ENCODE results near the gene TTLL11. TPM values are rescaled to one million over a fixed set of nuclear protein-coding genes. Genes with fewer than 3 reads are reported as not detected.

TTLL11 gene
- total and polyA plus RNA-seq, 2 experiments from 2014 or later, result 0.57 to 1.4 TPM

GRCh38 chr9:121895818-121896544, 197.1 kb downstream of the TTLL11 start:
- DNase-seq (ENCODE audit: low spot score), result peak; percentile 32
- Histone ChIP-seq H3K36me3 (ENCODE audit: insufficient read depth) (no peaks in the 10 kb centered on the region), H3K9me2 (ENCODE audit: insufficient read depth) (no peaks in the 10 kb centered on the region), H2AFZ (peak overlapping the region; percentile 38; the same call in 1 of the 2 replicates), H3K4me3 (no peak overlapping the region), H3F3A (replicated peaks; ENCODE audit: low read depth) (peaks cover 5% of the 10 kb centered on the region; the same call in 1 of the 2 replicates), H3K4me1 (ENCODE audit: insufficient read depth) (no peaks in the 10 kb centered on the region), H3K27ac (ENCODE audit: low read depth) (no peak overlapping the region), H3K27me3 (ENCODE audit: insufficient read depth) (no peaks in the 10 kb centered on the region), H3K4me2 (no peak overlapping the region), H4K20me1 (replicated peaks; ENCODE audit: insufficient read depth) (no peaks in the 10 kb centered on the region), H3K79me2 (replicated peaks; ENCODE audit: insufficient read depth) (no peaks in the 10 kb centered on the region)
- Mint-ChIP-seq H3K27ac (no peak overlapping the region), H3K4me3 (no peak overlapping the region), H3K36me3 (ENCODE audit: low read depth) (no peaks in the 10 kb centered on the region), H3K9me3 (peaks cover 7% of the 10 kb centered on the region), H3K4me1 (peaks cover 5% of the 10 kb centered on the region), H3K27me3 (ENCODE audit: insufficient read depth, low read depth, poor library complexity) (peaks cover 7% of the 10 kb centered on the region)
- peak; percentile 57 for ATAC-seq
- TF ChIP-seq, protein P1, sequence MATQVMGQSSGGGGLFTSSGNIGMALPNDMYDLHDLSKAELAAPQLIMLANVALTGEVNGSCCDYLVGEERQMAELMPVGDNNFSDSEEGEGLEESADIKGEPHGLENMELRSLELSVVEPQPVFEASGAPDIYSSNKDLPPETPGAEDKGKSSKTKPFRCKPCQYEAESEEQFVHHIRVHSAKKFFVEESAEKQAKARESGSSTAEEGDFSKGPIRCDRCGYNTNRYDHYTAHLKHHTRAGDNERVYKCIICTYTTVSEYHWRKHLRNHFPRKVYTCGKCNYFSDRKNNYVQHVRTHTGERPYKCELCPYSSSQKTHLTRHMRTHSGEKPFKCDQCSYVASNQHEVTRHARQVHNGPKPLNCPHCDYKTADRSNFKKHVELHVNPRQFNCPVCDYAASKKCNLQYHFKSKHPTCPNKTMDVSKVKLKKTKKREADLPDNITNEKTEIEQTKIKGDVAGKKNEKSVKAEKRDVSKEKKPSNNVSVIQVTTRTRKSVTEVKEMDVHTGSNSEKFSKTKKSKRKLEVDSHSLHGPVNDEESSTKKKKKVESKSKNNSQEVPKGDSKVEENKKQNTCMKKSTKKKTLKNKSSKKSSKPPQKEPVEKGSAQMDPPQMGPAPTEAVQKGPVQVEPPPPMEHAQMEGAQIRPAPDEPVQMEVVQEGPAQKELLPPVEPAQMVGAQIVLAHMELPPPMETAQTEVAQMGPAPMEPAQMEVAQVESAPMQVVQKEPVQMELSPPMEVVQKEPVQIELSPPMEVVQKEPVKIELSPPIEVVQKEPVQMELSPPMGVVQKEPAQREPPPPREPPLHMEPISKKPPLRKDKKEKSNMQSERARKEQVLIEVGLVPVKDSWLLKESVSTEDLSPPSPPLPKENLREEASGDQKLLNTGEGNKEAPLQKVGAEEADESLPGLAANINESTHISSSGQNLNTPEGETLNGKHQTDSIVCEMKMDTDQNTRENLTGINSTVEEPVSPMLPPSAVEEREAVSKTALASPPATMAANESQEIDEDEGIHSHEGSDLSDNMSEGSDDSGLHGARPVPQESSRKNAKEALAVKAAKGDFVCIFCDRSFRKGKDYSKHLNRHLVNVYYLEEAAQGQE (IDR thresholded peaks at IDR 0.05; ENCODE audit: unreplicated experiment), result no peak
- TF ChIP-seq STAT1 (IDR thresholded peaks at IDR 0.05; ENCODE audit: unreplicated experiment) (no peak), POLR2AphosphoS5 (IDR thresholded peaks at IDR 0.05; ENCODE audit: low read depth) (no peak), CREB1 (CRISPR knock-in tag; IDR thresholded peaks at IDR 0.05; ENCODE audit: low read depth) (no peak), ZNF331 (CRISPR knock-in tag; IDR thresholded peaks at IDR 0.05; ENCODE audit: low read depth) (no peak), ZNF114 (CRISPR knock-in tag; IDR thresholded peaks at IDR 0.05) (no peak), JUNB (IDR thresholded peaks at IDR 0.05; ENCODE audit: unreplicated experiment) (no peak), EZH2 (IDR thresholded peaks at IDR 0.05; ENCODE audit: low read depth, unreplicated experiment) (no peak), NANOG (IDR thresholded peaks at IDR 0.05; ENCODE audit: borderline replicate concordance) (no peak), EZH2phosphoT487 (IDR thresholded peaks at IDR 0.05; ENCODE audit: unreplicated experiment) (no peak), ETS1 (IDR thresholded peaks at IDR 0.05) (no peak)
- TF ChIP-seq, protein P2, sequence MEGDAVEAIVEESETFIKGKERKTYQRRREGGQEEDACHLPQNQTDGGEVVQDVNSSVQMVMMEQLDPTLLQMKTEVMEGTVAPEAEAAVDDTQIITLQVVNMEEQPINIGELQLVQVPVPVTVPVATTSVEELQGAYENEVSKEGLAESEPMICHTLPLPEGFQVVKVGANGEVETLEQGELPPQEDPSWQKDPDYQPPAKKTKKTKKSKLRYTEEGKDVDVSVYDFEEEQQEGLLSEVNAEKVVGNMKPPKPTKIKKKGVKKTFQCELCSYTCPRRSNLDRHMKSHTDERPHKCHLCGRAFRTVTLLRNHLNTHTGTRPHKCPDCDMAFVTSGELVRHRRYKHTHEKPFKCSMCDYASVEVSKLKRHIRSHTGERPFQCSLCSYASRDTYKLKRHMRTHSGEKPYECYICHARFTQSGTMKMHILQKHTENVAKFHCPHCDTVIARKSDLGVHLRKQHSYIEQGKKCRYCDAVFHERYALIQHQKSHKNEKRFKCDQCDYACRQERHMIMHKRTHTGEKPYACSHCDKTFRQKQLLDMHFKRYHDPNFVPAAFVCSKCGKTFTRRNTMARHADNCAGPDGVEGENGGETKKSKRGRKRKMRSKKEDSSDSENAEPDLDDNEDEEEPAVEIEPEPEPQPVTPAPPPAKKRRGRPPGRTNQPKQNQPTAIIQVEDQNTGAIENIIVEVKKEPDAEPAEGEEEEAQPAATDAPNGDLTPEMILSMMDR (conservative IDR thresholded peaks at IDR 0.05; ENCODE audit: low read depth in 2 of 2), result no peak
- TF ChIP-seq, protein P3, sequence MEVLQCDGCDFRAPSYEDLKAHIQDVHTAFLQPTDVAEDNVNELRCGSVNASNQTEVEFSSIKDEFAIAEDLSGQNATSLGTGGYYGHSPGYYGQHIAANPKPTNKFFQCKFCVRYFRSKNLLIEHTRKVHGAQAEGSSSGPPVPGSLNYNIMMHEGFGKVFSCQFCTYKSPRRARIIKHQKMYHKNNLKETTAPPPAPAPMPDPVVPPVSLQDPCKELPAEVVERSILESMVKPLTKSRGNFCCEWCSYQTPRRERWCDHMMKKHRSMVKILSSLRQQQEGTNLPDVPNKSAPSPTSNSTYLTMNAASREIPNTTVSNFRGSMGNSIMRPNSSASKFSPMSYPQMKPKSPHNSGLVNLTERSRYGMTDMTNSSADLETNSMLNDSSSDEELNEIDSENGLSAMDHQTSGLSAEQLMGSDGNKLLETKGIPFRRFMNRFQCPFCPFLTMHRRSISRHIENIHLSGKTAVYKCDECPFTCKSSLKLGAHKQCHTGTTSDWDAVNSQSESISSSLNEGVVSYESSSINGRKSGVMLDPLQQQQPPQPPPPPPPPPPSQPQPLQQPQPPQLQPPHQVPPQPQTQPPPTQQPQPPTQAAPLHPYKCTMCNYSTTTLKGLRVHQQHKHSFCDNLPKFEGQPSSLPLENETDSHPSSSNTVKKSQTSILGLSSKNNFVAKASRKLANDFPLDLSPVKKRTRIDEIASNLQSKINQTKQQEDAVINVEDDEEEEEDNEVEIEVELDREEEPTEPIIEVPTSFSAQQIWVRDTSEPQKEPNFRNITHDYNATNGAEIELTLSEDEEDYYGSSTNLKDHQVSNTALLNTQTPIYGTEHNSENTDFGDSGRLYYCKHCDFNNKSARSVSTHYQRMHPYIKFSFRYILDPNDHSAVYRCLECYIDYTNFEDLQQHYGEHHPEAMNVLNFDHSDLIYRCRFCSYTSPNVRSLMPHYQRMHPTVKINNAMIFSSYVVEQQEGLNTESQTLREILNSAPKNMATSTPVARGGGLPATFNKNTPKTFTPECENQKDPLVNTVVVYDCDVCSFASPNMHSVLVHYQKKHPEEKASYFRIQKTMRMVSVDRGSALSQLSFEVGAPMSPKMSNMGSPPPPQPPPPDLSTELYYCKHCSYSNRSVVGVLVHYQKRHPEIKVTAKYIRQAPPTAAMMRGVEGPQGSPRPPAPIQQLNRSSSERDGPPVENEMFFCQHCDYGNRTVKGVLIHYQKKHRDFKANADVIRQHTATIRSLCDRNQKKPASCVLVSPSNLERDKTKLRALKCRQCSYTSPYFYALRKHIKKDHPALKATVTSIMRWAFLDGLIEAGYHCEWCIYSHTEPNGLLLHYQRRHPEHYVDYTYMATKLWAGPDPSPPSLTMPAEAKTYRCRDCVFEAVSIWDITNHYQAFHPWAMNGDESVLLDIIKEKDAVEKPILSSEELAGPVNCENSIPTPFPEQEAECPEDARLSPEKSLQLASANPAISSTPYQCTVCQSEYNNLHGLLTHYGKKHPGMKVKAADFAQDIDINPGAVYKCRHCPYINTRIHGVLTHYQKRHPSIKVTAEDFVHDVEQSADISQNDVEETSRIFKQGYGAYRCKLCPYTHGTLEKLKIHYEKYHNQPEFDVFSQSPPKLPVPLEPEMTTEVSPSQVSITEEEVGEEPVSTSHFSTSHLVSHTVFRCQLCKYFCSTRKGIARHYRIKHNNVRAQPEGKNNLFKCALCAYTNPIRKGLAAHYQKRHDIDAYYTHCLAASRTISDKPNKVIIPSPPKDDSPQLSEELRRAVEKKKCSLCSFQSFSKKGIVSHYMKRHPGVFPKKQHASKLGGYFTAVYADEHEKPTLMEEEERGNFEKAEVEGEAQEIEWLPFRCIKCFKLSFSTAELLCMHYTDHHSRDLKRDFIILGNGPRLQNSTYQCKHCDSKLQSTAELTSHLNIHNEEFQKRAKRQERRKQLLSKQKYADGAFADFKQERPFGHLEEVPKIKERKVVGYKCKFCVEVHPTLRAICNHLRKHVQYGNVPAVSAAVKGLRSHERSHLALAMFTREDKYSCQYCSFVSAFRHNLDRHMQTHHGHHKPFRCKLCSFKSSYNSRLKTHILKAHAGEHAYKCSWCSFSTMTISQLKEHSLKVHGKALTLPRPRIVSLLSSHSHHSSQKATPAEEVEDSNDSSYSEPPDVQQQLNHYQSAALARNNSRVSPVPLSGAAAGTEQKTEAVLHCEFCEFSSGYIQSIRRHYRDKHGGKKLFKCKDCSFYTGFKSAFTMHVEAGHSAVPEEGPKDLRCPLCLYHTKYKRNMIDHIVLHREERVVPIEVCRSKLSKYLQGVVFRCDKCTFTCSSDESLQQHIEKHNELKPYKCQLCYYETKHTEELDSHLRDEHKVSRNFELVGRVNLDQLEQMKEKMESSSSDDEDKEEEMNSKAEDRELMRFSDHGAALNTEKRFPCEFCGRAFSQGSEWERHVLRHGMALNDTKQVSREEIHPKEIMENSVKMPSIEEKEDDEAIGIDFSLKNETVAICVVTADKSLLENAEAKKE (CRISPR knock-in tag; IDR thresholded peaks at IDR 0.05), result no peak
